ENCODE data around the gene ASXL2. TPM values are rescaled to one million over a fixed set of nuclear protein-coding genes. Genes with fewer than 3 reads are reported as not detected.

The ASXL2 gene
- total RNA-seq, 1 experiment from 2014 or later, result 32.7 TPM

GRCh38 chr2:25817006-25817405 lies 61.3 kb downstream of the ASXL2 start:
- no peaks in the 10 kb centered on the region for H3K27me3 Mint-ChIP-seq (ENCODE audit: low read depth)
- Histone ChIP-seq H3K4me2 (ENCODE audit: insufficient read depth, insufficient read length, low read length) (no peak overlapping the region), H3K23ac (ENCODE audit: insufficient read length, low read depth, low read length) (no peak overlapping the region), H3K4ac (ENCODE audit: low read depth, low read length) (no peak overlapping the region), H4K91ac (ENCODE audit: insufficient read length, low read depth, low read length) (no peak overlapping the region), H2AFZ (ENCODE audit: low read length) (no peak overlapping the region), H3K9ac (ENCODE audit: extremely low read depth, insufficient read length, low read length) (no peak overlapping the region), H2BK12ac (ENCODE audit: insufficient read length, low read depth, low read length) (no peak overlapping the region), H2BK15ac (ENCODE audit: low read depth, low read length) (no peak overlapping the region), H3K9me3 (ENCODE audit: control insufficient read depth, low read depth, low read length) (no peaks in the 10 kb centered on the region), H2BK5ac (ENCODE audit: insufficient read length, low read length) (no peak overlapping the region), H3K79me2 (ENCODE audit: insufficient read depth, low read length) (peaks cover 3% of the 10 kb centered on the region; the same call in 1 of the 2 replicates), H4K8ac (replicated peaks; ENCODE audit: insufficient read length, low read depth, low read length) (no peak overlapping the region), H2BK20ac (ENCODE audit: low read depth, low read length, poor library complexity, severe bottlenecking) (no peak overlapping the region), H3K23me2 (ENCODE audit: insufficient read length, low read depth, low read length, poor library complexity, severe bottlenecking) (no peaks in the 10 kb centered on the region), H2AK5ac (ENCODE audit: insufficient read length, low read length) (no peak overlapping the region), H4K20me1 (ENCODE audit: control insufficient read depth, insufficient read depth, insufficient read length) (no peaks in the 10 kb centered on the region), H3K27ac (ENCODE audit: insufficient read length, low read depth, low read length) (no peak overlapping the region), H2BK120ac (ENCODE audit: low read depth, low read length, poor library complexity, severe bottlenecking) (no peak overlapping the region), H4K5ac (ENCODE audit: insufficient read length, low read depth, low read length) (no peak overlapping the region), H3K4me1 (ENCODE audit: insufficient read depth, low read length) (no peaks in the 10 kb centered on the region), H3K56ac (ENCODE audit: insufficient read length, low read depth, low read length) (no peak overlapping the region), H3K79me1 (ENCODE audit: insufficient read depth, low read depth, low read length, poor library complexity, severe bottlenecking) (no peaks in the 10 kb centered on the region), H3T11ph (ENCODE audit: low read length) (no peak overlapping the region), H3K27me3 (ENCODE audit: insufficient read depth, low read length) (no peaks in the 10 kb centered on the region), H3K14ac (ENCODE audit: insufficient read depth, low read length) (no peak overlapping the region), H3K18ac (ENCODE audit: insufficient read length, low read depth, low read length) (no peak overlapping the region)
- H3K36me3 Mint-ChIP-seq (ENCODE audit: insufficient read depth in 1 of 3, low read depth in 3 of 3), result peaks cover 2 to 14% (median 4%) of the 10 kb centered on the region in 3 experiments; a peak in 4 of 7 replicates
- H3K4me3 Mint-ChIP-seq, result no peak overlapping the region
- no peak overlapping the region; a peak in 1 of 7 replicates for H3K27ac Mint-ChIP-seq
- no CpG with 5 or more reads among the region's 3 CpGs for WGBS (ENCODE audit: extremely low coverage, insufficient read length, low lambda C conversion rate)
- no peaks in the 10 kb centered on the region for H3K9me3 Mint-ChIP-seq
- no peak for TF ChIP-seq CTCF (conservative IDR thresholded peaks at IDR 0.05)
- no peak for DNase-seq
- H3K4me1 Mint-ChIP-seq, result peaks cover 15 to 19% of the 10 kb centered on the region in 2 experiments
